Measurements from ENCODE around the gene SORCS2. TPM values are rescaled to one million over a fixed set of nuclear protein-coding genes. Genes with fewer than 3 reads are reported as not detected.

Gene SORCS2
- total and polyA plus RNA-seq, 2 of the 8 experiments (the other 6 are each of a cell fraction or from before 2014, with no cell fraction given) = 0.36 to 1.8 TPM

DNA sequence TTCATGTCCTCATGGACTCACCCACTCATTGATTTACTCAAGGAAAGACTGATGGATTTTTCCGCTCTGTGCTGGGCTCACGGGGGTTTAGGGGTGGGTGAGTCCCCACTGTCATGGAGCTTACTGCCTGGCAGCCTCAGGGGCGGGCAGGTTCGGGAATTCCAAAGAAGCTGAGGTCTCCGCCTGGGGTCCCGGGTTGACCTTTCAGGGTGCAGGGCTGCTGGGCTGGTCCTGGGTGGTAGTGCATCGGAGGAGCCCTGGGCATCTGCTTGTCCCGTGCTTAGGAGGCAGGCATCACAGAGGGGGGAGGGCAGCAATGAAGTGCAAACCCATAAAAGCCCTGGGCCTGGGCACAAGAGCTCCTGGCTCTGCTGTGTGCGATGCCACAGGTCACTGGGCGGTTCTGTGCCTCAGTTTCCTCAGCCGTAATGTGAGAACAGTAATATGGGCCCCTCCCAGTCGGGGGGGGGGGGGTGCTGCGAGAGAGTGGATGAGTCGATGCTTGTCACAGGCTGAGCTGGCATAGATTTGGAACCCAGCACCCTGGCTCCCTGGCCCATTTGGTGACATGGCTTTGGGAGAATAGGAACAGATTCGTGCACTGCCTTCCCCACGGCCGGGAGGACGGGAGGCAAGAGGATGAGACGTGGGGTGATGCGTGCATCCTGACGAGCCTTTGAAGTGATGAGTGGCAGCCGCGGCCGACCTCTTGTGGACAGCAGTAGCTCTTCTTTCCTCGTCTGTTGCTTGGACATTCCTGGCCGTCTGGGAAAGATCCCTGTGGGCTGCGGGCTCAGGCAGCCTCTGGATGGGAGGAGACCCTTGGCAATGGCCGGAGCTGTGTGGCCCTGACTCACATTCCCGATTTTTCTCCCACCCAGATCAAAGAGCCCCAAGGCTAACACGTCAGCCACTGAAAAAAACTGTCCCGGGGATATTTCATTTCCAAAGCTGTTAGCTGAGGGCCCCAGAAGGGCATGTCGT is 200.4 kb downstream of the SORCS2 start (continued):
- TF ChIP-seq FOSL1 (IDR thresholded peaks at IDR 0.05; ENCODE audit: insufficient read depth, low read depth, low read length) (no peak), TAF1 (IDR thresholded peaks at IDR 0.05; ENCODE audit: low read depth, low read length) (no peak)
- TF ChIP-seq, protein P1, sequence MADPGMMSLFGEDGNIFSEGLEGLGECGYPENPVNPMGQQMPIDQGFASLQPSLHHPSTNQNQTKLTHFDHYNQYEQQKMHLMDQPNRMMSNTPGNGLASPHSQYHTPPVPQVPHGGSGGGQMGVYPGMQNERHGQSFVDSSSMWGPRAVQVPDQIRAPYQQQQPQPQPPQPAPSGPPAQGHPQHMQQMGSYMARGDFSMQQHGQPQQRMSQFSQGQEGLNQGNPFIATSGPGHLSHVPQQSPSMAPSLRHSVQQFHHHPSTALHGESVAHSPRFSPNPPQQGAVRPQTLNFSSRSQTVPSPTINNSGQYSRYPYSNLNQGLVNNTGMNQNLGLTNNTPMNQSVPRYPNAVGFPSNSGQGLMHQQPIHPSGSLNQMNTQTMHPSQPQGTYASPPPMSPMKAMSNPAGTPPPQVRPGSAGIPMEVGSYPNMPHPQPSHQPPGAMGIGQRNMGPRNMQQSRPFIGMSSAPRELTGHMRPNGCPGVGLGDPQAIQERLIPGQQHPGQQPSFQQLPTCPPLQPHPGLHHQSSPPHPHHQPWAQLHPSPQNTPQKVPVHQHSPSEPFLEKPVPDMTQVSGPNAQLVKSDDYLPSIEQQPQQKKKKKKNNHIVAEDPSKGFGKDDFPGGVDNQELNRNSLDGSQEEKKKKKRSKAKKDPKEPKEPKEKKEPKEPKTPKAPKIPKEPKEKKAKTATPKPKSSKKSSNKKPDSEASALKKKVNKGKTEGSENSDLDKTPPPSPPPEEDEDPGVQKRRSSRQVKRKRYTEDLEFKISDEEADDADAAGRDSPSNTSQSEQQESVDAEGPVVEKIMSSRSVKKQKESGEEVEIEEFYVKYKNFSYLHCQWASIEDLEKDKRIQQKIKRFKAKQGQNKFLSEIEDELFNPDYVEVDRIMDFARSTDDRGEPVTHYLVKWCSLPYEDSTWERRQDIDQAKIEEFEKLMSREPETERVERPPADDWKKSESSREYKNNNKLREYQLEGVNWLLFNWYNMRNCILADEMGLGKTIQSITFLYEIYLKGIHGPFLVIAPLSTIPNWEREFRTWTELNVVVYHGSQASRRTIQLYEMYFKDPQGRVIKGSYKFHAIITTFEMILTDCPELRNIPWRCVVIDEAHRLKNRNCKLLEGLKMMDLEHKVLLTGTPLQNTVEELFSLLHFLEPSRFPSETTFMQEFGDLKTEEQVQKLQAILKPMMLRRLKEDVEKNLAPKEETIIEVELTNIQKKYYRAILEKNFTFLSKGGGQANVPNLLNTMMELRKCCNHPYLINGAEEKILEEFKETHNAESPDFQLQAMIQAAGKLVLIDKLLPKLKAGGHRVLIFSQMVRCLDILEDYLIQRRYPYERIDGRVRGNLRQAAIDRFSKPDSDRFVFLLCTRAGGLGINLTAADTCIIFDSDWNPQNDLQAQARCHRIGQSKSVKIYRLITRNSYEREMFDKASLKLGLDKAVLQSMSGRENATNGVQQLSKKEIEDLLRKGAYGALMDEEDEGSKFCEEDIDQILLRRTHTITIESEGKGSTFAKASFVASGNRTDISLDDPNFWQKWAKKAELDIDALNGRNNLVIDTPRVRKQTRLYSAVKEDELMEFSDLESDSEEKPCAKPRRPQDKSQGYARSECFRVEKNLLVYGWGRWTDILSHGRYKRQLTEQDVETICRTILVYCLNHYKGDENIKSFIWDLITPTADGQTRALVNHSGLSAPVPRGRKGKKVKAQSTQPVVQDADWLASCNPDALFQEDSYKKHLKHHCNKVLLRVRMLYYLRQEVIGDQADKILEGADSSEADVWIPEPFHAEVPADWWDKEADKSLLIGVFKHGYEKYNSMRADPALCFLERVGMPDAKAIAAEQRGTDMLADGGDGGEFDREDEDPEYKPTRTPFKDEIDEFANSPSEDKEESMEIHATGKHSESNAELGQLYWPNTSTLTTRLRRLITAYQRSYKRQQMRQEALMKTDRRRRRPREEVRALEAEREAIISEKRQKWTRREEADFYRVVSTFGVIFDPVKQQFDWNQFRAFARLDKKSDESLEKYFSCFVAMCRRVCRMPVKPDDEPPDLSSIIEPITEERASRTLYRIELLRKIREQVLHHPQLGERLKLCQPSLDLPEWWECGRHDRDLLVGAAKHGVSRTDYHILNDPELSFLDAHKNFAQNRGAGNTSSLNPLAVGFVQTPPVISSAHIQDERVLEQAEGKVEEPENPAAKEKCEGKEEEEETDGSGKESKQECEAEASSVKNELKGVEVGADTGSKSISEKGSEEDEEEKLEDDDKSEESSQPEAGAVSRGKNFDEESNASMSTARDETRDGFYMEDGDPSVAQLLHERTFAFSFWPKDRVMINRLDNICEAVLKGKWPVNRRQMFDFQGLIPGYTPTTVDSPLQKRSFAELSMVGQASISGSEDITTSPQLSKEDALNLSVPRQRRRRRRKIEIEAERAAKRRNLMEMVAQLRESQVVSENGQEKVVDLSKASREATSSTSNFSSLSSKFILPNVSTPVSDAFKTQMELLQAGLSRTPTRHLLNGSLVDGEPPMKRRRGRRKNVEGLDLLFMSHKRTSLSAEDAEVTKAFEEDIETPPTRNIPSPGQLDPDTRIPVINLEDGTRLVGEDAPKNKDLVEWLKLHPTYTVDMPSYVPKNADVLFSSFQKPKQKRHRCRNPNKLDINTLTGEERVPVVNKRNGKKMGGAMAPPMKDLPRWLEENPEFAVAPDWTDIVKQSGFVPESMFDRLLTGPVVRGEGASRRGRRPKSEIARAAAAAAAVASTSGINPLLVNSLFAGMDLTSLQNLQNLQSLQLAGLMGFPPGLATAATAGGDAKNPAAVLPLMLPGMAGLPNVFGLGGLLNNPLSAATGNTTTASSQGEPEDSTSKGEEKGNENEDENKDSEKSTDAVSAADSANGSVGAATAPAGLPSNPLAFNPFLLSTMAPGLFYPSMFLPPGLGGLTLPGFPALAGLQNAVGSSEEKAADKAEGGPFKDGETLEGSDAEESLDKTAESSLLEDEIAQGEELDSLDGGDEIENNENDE (IDR thresholded peaks at IDR 0.05; ENCODE audit: insufficient replicate concordance, low read length) = no peak
